Activated naive CD4-positive, alpha-beta T cell treated with anti-CD3 and anti-CD28 coated beads, Interleukin-2, amount 50 U/mL, for 72 hours (primary cell): ENCODE measurements around the gene FAM20A. TPM values are rescaled to one million over a fixed set of nuclear protein-coding genes. Genes with fewer than 3 reads are reported as not detected.

ENCODE experiments used
- ATAC-seq, 2 donors: fragments of 150-1000 bp; cut with Tn5 transposase; 2 replicates each; pipeline ENCODE4 v1.10.0; 2021; ENCODE audit warnings: mild to moderate bottlenecking in 2 of 2, moderate library complexity in 2 of 2
- DNase-seq, 2 donors: peaks; one replicate each; pipeline ENCODE4 v3.0.0; 2021 to 2022; ENCODE audit warnings: low spot score in 2 of 2
- H3K27ac Mint-ChIP-seq, 2 donors: one replicate each; pipeline ENCODE4 v1.8.0; 2022; ENCODE audit warnings: mild to moderate bottlenecking in 2 of 2, mixed read lengths in 2 of 2
- H3K36me3 Mint-ChIP-seq, 2 donors: one replicate each; pipeline ENCODE4 v1.8.0; 2022; ENCODE audit warnings: mixed read lengths in 2 of 2
- H3K9me3 Mint-ChIP-seq, 2 donors: one replicate each; pipeline ENCODE4 v1.8.0; 2022; ENCODE audit warnings: mixed read lengths in 2 of 2
- total RNA-seq, 2 donors: library from RNA; stranded (reverse); gene quantifications; one replicate each; pipeline ENCODE4 v1.2.3, GENCODE V29; 2022

The FAM20A gene
- total RNA-seq, 2 donors from 2014 or later = not detected

GRCh38 chr17:68613739-68614298 is 12.7 kb upstream of the FAM20A start:
- Mint-ChIP-seq H3K36me3 (no peaks in the 10 kb centered on the region), H3K27ac (no peak overlapping the region), H3K9me3 (no peaks in the 10 kb centered on the region)
- DNase-seq (peak in 1 of 2 donors; percentile 76), ATAC-seq (peak; percentile 37 to 69)

GRCh38 chr17:68612923-68613292 is 11.7 kb upstream of the FAM20A start:
- Mint-ChIP-seq H3K27ac (no peak overlapping the region), H3K9me3 (peaks cover 2 to 3% of the 10 kb centered on the region in 2 donors), H3K36me3 (peaks cover under 1 to 2% of the 10 kb centered on the region in 2 donors)
- ATAC-seq = no peak
- DNase-seq = no peak

- H3K9me3 Mint-ChIP-seq = peaks cover 7 to 8% of the 10 kb centered on the region in 2 donors
- peaks cover 6 to 8% of the 10 kb centered on the region in 2 donors for H3K36me3 Mint-ChIP-seq
- no peak for DNase-seq
- H3K27ac Mint-ChIP-seq = no peak overlapping the region
- ATAC-seq = no peak
Observed at GRCh38 chr17:68612209-68612922, 11.2 kb upstream of the FAM20A start.

- no peak for ATAC-seq
- peaks cover 11% of the 10 kb centered on the region in 2 donors for H3K9me3 Mint-ChIP-seq
- H3K36me3 Mint-ChIP-seq = peaks cover 8 to 10% of the 10 kb centered on the region in 2 donors
- no peak overlapping the region for H3K27ac Mint-ChIP-seq
- no peak for DNase-seq
Observed at GRCh38 chr17:68611353-68612208, 10.4 kb upstream of the FAM20A start.

GRCh38 chr17:68610554-68610953 is 9.4 kb upstream of the FAM20A start:
- H3K9me3 Mint-ChIP-seq = peaks cover 11% of the 10 kb centered on the region in 2 donors
- peaks cover 8 to 10% of the 10 kb centered on the region in 2 donors for H3K36me3 Mint-ChIP-seq
- no peak for ATAC-seq
- no peak overlapping the region for H3K27ac Mint-ChIP-seq
- no peak for DNase-seq

GRCh38 chr17:68608515-68609130 is 7.5 kb upstream of the FAM20A start:
- no peak for DNase-seq
- H3K36me3 Mint-ChIP-seq = peaks cover 8 to 10% of the 10 kb centered on the region in 2 donors
- no peak for ATAC-seq
- no peak overlapping the region for H3K27ac Mint-ChIP-seq
- H3K9me3 Mint-ChIP-seq = peaks cover 11% of the 10 kb centered on the region in 2 donors

- H3K9me3 Mint-ChIP-seq = peaks cover 11% of the 10 kb centered on the region in 2 donors
- no peak overlapping the region for H3K27ac Mint-ChIP-seq
- H3K36me3 Mint-ChIP-seq = peaks cover 8 to 18% of the 10 kb centered on the region in 2 donors
- no peak for DNase-seq
- no peak for ATAC-seq
Observed at GRCh38 chr17:68606451-68607307, 5.5 kb upstream of the FAM20A start.

- DNase-seq = no peak
- no peak for ATAC-seq
- Mint-ChIP-seq H3K36me3 (peaks cover 8 to 18% of the 10 kb centered on the region in 2 donors), H3K27ac (no peak overlapping the region), H3K9me3 (peaks cover 11% of the 10 kb centered on the region in 2 donors)
Observed at GRCh38 chr17:68605914-68606313, 4.7 kb upstream of the FAM20A start.

GRCh38 chr17:68603656-68604055 is 2.5 kb upstream of the FAM20A start:
- Mint-ChIP-seq H3K36me3 (peaks cover 8 to 23% of the 10 kb centered on the region in 2 donors), H3K27ac (no peak overlapping the region)
- DNase-seq = no peak

GRCh38 chr17:68603027-68603426 is 1.9 kb upstream of the FAM20A start:
- Mint-ChIP-seq H3K36me3 (peaks cover 7 to 23% of the 10 kb centered on the region in 2 donors), H3K9me3 (peaks cover 9 to 10% of the 10 kb centered on the region in 2 donors), H3K27ac (no peak overlapping the region)
- no peak for DNase-seq
- ATAC-seq = no peak

More at GRCh38 chr17:68603656-68604055, 2.5 kb upstream of the FAM20A start:
- H3K9me3 Mint-ChIP-seq = peaks cover 11% of the 10 kb centered on the region in 2 donors
- no peak for ATAC-seq

- H3K9me3 Mint-ChIP-seq = peaks cover 3% of the 10 kb centered on the region in 2 donors
Observed at GRCh38 chr17:68602289-68602688, 1.1 kb upstream of the FAM20A start.

GRCh38 chr17:68601565-68602288 is 560 bp upstream of the FAM20A start:
- no peaks in the 10 kb centered on the region for H3K9me3 Mint-ChIP-seq
- peaks cover 0 to 13% of the 10 kb centered on the region in 2 donors for H3K36me3 Mint-ChIP-seq
- H3K27ac Mint-ChIP-seq = no peak overlapping the region
- ATAC-seq (no peak), DNase-seq (no peak)

More at GRCh38 chr17:68602289-68602688, 1.1 kb upstream of the FAM20A start:
- no peak overlapping the region for H3K27ac Mint-ChIP-seq
- peaks cover 0 to 16% of the 10 kb centered on the region in 2 donors for H3K36me3 Mint-ChIP-seq
- ATAC-seq = no peak
- DNase-seq = no peak

GRCh38 chr17:68600067-68600930 is 868 bp downstream of the FAM20A start:
- DNase-seq (peak in 1 of 2 donors; percentile 8), ATAC-seq (peak in 1 of 2 donors; percentile 71)
- no peaks in the 10 kb centered on the region for H3K9me3 Mint-ChIP-seq
- H3K36me3 Mint-ChIP-seq = peaks cover 0 to 13% of the 10 kb centered on the region in 2 donors
- H3K27ac Mint-ChIP-seq = no peak overlapping the region

- peaks cover 0 to 13% of the 10 kb centered on the region in 2 donors for H3K36me3 Mint-ChIP-seq
- ATAC-seq (no peak), DNase-seq (no peak)
- H3K9me3 Mint-ChIP-seq = no peaks in the 10 kb centered on the region
- no peak overlapping the region for H3K27ac Mint-ChIP-seq
Observed at GRCh38 chr17:68599552-68600066, 1.6 kb downstream of the FAM20A start.
